ENCODE results near the gene ACIN1. TPM values are rescaled to one million over a fixed set of nuclear protein-coding genes. Genes with fewer than 3 reads are reported as not detected.

The ACIN1 gene
- total and polyA plus RNA-seq, 2 of the 13 experiments (the other 11 are each of a cell fraction or from before 2014, with no cell fraction given), result 165 to 183 TPM

- TF ChIP-seq KLF13 (CRISPR knock-in tag; IDR thresholded peaks at IDR 0.05) (no peak), ELF1 (CRISPR knock-in tag; IDR thresholded peaks at IDR 0.05) (0 out of 2 replicates have a peak, but pooled peaks have one; percentile 60), ZNF773 (CRISPR knock-in tag; IDR thresholded peaks at IDR 0.05; ENCODE audit: borderline replicate concordance) (no peak), ZNF776 (CRISPR knock-in tag; IDR thresholded peaks at IDR 0.05) (no peak), ZNF777 (CRISPR knock-in tag; IDR thresholded peaks at IDR 0.05) (peak; percentile 58; the same call in 1 of the 2 replicates), ZEB1 (IDR thresholded peaks at IDR 0.05; ENCODE audit: insufficient replicate concordance, low read depth) (no peak), ZNF124 (CRISPR knock-in tag; IDR thresholded peaks at IDR 0.05) (peak; percentile 90; the same call in 1 of the 2 replicates), ZNF44 (CRISPR knock-in tag; IDR thresholded peaks at IDR 0.05) (no peak; the same call in 1 of the 2 replicates), SNAPC4 (CRISPR knock-in tag; IDR thresholded peaks at IDR 0.05) (no peak), ZNF569 (CRISPR knock-in tag; IDR thresholded peaks at IDR 0.05; ENCODE audit: borderline replicate concordance) (no peak), ZNF549 (CRISPR knock-in tag; IDR thresholded peaks at IDR 0.05) (no peak), ZNF232 (CRISPR knock-in tag; IDR thresholded peaks at IDR 0.05; ENCODE audit: borderline replicate concordance) (no peak), ZNF616 (CRISPR knock-in tag; IDR thresholded peaks at IDR 0.05; ENCODE audit: low read depth) (no peak), RCOR2 (CRISPR knock-in tag; IDR thresholded peaks at IDR 0.05) (no peak), KAT7 (CRISPR knock-in tag; IDR thresholded peaks at IDR 0.05; ENCODE audit: borderline replicate concordance) (no peak), ZNF550 (CRISPR knock-in tag; IDR thresholded peaks at IDR 0.05; ENCODE audit: borderline replicate concordance) (0 out of 2 replicates have a peak, but pooled peaks have one; percentile 48), NFYC (CRISPR knock-in tag; IDR thresholded peaks at IDR 0.05) (0 out of 2 replicates have a peak, but pooled peaks have one; percentile 9), FOSL1 (CRISPR knock-in tag; IDR thresholded peaks at IDR 0.05; ENCODE audit: borderline replicate concordance) (no peak)
- TF ChIP-seq, protein P1, sequence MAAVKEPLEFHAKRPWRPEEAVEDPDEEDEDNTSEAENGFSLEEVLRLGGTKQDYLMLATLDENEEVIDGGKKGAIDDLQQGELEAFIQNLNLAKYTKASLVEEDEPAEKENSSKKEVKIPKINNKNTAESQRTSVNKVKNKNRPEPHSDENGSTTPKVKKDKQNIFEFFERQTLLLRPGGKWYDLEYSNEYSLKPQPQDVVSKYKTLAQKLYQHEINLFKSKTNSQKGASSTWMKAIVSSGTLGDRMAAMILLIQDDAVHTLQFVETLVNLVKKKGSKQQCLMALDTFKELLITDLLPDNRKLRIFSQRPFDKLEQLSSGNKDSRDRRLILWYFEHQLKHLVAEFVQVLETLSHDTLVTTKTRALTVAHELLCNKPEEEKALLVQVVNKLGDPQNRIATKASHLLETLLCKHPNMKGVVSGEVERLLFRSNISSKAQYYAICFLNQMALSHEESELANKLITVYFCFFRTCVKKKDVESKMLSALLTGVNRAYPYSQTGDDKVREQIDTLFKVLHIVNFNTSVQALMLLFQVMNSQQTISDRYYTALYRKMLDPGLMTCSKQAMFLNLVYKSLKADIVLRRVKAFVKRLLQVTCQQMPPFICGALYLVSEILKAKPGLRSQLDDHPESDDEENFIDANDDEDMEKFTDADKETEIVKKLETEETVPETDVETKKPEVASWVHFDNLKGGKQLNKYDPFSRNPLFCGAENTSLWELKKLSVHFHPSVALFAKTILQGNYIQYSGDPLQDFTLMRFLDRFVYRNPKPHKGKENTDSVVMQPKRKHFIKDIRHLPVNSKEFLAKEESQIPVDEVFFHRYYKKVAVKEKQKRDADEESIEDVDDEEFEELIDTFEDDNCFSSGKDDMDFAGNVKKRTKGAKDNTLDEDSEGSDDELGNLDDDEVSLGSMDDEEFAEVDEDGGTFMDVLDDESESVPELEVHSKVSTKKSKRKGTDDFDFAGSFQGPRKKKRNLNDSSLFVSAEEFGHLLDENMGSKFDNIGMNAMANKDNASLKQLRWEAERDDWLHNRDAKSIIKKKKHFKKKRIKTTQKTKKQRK (IDR thresholded peaks at IDR 0.05; ENCODE audit: low read length), result no peak
- TF ChIP-seq, protein P2, sequence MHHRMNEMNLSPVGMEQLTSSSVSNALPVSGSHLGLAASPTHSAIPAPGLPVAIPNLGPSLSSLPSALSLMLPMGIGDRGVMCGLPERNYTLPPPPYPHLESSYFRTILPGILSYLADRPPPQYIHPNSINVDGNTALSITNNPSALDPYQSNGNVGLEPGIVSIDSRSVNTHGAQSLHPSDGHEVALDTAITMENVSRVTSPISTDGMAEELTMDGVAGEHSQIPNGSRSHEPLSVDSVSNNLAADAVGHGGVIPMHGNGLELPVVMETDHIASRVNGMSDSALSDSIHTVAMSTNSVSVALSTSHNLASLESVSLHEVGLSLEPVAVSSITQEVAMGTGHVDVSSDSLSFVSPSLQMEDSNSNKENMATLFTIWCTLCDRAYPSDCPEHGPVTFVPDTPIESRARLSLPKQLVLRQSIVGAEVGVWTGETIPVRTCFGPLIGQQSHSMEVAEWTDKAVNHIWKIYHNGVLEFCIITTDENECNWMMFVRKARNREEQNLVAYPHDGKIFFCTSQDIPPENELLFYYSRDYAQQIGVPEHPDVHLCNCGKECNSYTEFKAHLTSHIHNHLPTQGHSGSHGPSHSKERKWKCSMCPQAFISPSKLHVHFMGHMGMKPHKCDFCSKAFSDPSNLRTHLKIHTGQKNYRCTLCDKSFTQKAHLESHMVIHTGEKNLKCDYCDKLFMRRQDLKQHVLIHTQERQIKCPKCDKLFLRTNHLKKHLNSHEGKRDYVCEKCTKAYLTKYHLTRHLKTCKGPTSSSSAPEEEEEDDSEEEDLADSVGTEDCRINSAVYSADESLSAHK (CRISPR knock-in tag; IDR thresholded peaks at IDR 0.05; ENCODE audit: borderline replicate concordance), result no peak
Measured at GRCh38 chr14:23068789-23069412, 26.0 kb downstream of the ACIN1 start (continued).

Measured in HepG2 (cell line).